HCT116 (cell line): ENCODE results near the gene MPPED1. TPM values are rescaled to one million over a fixed set of nuclear protein-coding genes. Genes with fewer than 3 reads are reported as not detected.

Source experiments
- ATAC-seq: fragments of 200-7000 bp; cut with Tn5 transposase; 2 replicates; pipeline ENCODE4 v1.9.1; 2020; ENCODE audit warnings: mild to moderate bottlenecking, moderate library complexity
- BruUV-seq: library from RNA; stranded (reverse); fragments of 400-500 nt; replicated peaks from 2 replicates; lab custom pipeline; 2021; lab: Mats Ljungman, UMichigan
- CTCF ChIA-PET: fragments of 300-600 bp; sonication (Branson Sonifier 250); formaldehyde crosslinking; loops from one replicate; lab custom pipeline; 2021; ENCODE audit warnings: antibody characterized with exemption; lab: Charles Lee
- POLR2A ChIA-PET: fragments of 300-600, 350-600 bp; sonication (Branson Sonifier 250); formaldehyde crosslinking; loops from one replicate; lab custom pipeline; 2021; ENCODE audit warnings: antibody characterized with exemption; lab: Charles Lee
- RAD21 ChIA-PET, 2 experiments: fragments of 300-600 bp; sonication (Branson Sonifier 250); formaldehyde crosslinking; loops; one replicate each; lab custom pipeline; 2023; ENCODE audit warnings: low total read pairs in 2 of 2; ENCODE audit not compliant: uncharacterized antibody in 2 of 2, unreplicated experiment in 2 of 2, low non-redundant PET in 1 of 2; lab: Charles Lee
- DNase-seq: peaks from one replicate; pipeline ENCODE4 v3.0.0-alpha.2; 2010; ENCODE audit warnings: low read depth, low spot score
- H2AFZ ChIP-seq: fragments of 200-600 bp; shearing (Covaris generic), sonication (generic); 2 replicates; pipeline ENCODE4 v1.6.1; 2017; ENCODE audit warnings: low read depth, mixed run types, mixed read lengths, antibody characterized with exemption, low read length; ENCODE audit not compliant: poor library complexity, severe bottlenecking
- H3K27ac ChIP-seq: 2 replicates; pipeline ENCODE4 v1.5.1; 2012; ENCODE audit warnings: low read depth, low read length
- H3K27me3 ChIP-seq: fragments of 200-600 bp; sonication (generic); 2 replicates; pipeline ENCODE4 v1.6.1; 2016; ENCODE audit warnings: mixed run types, low read length, mixed read lengths; ENCODE audit not compliant: insufficient read depth
- H3K36me3 ChIP-seq, 2 experiments: fragments of 200-500 bp in 1 of 2; fragments of 200-600 bp in 1 of 2; sonication (Bioruptor generic) in 1 of 2; sonication (generic) in 1 of 2; 2 replicates each; pipeline versions ENCODE4 v1.5.1 to v1.6.1; 2014 to 2016; ENCODE audit warnings: low read length in 2 of 2, inconsistent platforms in 1 of 2, mixed read lengths in 1 of 2, mixed run types in 1 of 2; ENCODE audit not compliant: insufficient read depth in 2 of 2, control insufficient read depth in 1 of 2
- H3K4me1 ChIP-seq, 2 experiments: fragments of 200-600 bp in 1 of 2; sonication (generic) in 1 of 2; 2 replicates each; pipeline versions ENCODE4 v1.5.1 to v1.6.1; 2012 to 2017; ENCODE audit warnings: low read length in 2 of 2, inconsistent platforms in 1 of 2, mild to moderate bottlenecking in 1 of 2, mixed read lengths in 1 of 2, mixed run types in 1 of 2, moderate library complexity in 1 of 2; ENCODE audit not compliant: insufficient read depth in 2 of 2, control insufficient read depth in 1 of 2
- H3K4me2 ChIP-seq: fragments of 200-600 bp; sonication (generic); 2 replicates; pipeline ENCODE4 v1.6.1; 2017; ENCODE audit warnings: mixed run types, low read length, mixed read lengths
- H3K4me3 ChIP-seq, 2 experiments: fragments of 200-600 bp in 1 of 2; sonication (generic) in 1 of 2; replicated peaks in 1 of 2; 2 replicates each; pipeline ENCODE4 v1.5.1; 2011 to 2016; ENCODE audit warnings: low read length in 2 of 2, control low read depth in 1 of 2, low read depth in 1 of 2, mild to moderate bottlenecking in 1 of 2, mixed read lengths in 1 of 2, mixed run types in 1 of 2
- H3K79me2 ChIP-seq: fragments of 200-600 bp; sonication (generic); 2 replicates; pipeline ENCODE4 v1.6.1; 2017; ENCODE audit warnings: mild to moderate bottlenecking, mixed run types, low read length, moderate library complexity, mixed read lengths; ENCODE audit not compliant: insufficient read depth
- H3K9ac ChIP-seq: fragments of 200-600 bp; sonication (generic); 2 replicates; pipeline ENCODE4 v1.6.1; 2016; ENCODE audit warnings: low read length, mixed read lengths
- H3K9me2 ChIP-seq: fragments of 200-600 bp; sonication (generic), shearing (Covaris generic); 2 replicates; pipeline ENCODE4 v1.6.1; 2017; ENCODE audit warnings: mixed run types, mild to moderate bottlenecking, moderate library complexity; ENCODE audit not compliant: insufficient read depth
- H3K9me3 ChIP-seq, 2 experiments: fragments of 200-500 bp in 1 of 2; fragments of 200-600 bp in 1 of 2; sonication (Bioruptor generic) in 1 of 2; sonication (generic) in 1 of 2; 2 replicates each; pipeline ENCODE4 v1.6.1; 2014 to 2017; ENCODE audit warnings: low read length in 2 of 2, mixed read lengths in 2 of 2, inconsistent platforms in 1 of 2, low read depth in 1 of 2, mild to moderate bottlenecking in 1 of 2, mixed run types in 1 of 2, moderate library complexity in 1 of 2; ENCODE audit not compliant: control insufficient read depth in 1 of 2, insufficient read depth in 1 of 2
- H4K20me1 ChIP-seq: fragments of 200-600 bp; sonication (generic), shearing (Covaris generic); 2 replicates; pipeline ENCODE4 v1.6.1; 2017; ENCODE audit warnings: mixed run types, mild to moderate bottlenecking, moderate library complexity; ENCODE audit not compliant: insufficient read depth
- CEBPB ChIP-seq: IDR thresholded peaks from 2 replicates; pipeline ENCODE4 v1.6.1; 2012; ENCODE audit warnings: low read depth
- EGR1 ChIP-seq: IDR thresholded peaks from 2 replicates; pipeline ENCODE4 v1.6.1; 2012; ENCODE audit warnings: low read depth
- ELF1 ChIP-seq: IDR thresholded peaks from 2 replicates; pipeline ENCODE4 v1.6.1; 2012; ENCODE audit warnings: low read depth, borderline replicate concordance
- EZH2 ChIP-seq: fragments of 200-600 bp; sonication (generic); IDR thresholded peaks from 2 replicates; pipeline ENCODE4 v1.6.1; 2017; ENCODE audit warnings: antibody characterized with exemption, mixed run types
- EZH2phosphoT487 ChIP-seq: fragments of 200-600 bp; IDR thresholded peaks from 2 replicates; pipeline ENCODE4 v1.6.1; 2018; ENCODE audit warnings: antibody characterized with exemption, borderline replicate concordance
- JUND ChIP-seq: IDR thresholded peaks from 2 replicates; pipeline ENCODE4 v1.6.1; 2012
- SIN3A ChIP-seq: IDR thresholded peaks from 2 replicates; pipeline ENCODE4 v1.6.1; 2012; ENCODE audit warnings: low read depth
- SP1 ChIP-seq: IDR thresholded peaks from 2 replicates; pipeline ENCODE4 v1.6.1; 2012; ENCODE audit warnings: low read depth
- ZNF274 ChIP-seq: fragments of 200-500 bp; sonication (Bioruptor generic); IDR thresholded peaks from 2 replicates; pipeline ENCODE4 v1.6.1; 2014; ENCODE audit warnings: mild to moderate bottlenecking, low read depth, low read length, inconsistent platforms
- intact Hi-C: fragments of 100-400 bp; cut with micrococcal nuclease; formaldehyde crosslinking; loops from 2 replicates; pipeline ENCODE4 v1.10.0; 2022
- total RNA-seq: library from RNA; stranded (reverse); gene quantifications from one replicate; pipeline ENCODE4 v1.2.1, GENCODE V29; 2021; ENCODE audit not compliant: unreplicated experiment
- TF ChIP-seq, protein P1 (sequence below): IDR thresholded peaks from 2 replicates; pipeline ENCODE4 v1.6.1; 2012
- TF ChIP-seq, protein P2 (sequence below): IDR thresholded peaks from 2 replicates; pipeline ENCODE4 v1.6.1; 2012
- TF ChIP-seq, protein P3 (sequence below): IDR thresholded peaks from 2 replicates; pipeline ENCODE4 v1.6.1; 2011; ENCODE audit warnings: mild to moderate bottlenecking, low read length, moderate library complexity; ENCODE audit not compliant: insufficient replicate concordance; ENCODE audit errors: extremely low read depth

The MPPED1 gene
- total RNA-seq, 1 experiment from 2014 or later = not detected

DNA sequence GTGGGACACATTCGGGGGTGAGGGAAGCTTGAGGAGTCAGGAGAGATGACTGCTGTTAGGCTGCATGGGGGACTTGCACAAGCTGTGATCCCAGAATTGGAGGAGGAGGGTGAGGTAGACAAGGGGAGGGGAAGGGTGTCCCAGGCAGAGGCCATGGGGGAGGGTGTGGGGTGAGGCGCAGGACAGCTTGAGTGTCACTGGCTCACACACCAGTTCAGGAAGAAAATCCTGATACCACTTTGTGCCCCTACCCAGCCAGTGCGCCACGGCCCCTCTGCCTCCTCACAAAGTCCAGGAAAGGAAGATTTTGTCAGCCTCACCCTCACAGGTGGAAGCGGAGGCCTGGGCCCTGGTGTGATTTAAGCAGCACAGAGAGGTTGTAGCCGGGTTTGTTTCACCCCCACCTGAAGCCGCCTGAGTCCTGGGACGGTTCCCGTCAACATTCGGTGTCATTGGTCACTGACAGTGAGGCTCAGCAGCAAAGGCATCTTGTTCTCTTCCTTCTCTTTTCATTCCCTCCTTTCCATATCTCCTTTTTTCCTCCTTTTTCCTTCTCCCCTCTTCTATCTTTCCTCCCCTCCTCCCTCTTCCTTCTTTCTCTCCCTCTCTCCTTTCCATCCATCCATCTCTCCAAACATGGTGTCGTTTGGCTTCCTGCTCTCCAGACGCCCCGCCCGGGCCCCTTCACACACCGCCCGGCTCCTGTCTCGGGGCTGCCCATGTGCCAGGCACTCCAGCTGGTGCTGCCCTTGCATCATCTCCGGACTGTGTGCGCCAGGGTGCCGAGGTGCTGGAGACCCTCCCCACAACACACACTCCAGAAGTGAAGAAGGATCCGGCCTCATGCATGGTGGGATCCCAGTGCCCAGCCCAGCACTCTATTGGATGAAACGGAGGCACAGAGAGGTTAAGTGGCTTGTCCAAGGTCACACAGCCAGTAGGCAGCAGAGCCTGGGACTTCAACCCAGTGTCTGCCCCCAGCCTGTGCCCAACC is 89.3 kb downstream of the MPPED1 start:
- Histone ChIP-seq H3K9me2 (no peaks in the 10 kb centered on the region), H3K27ac (no peak overlapping the region), H3K4me2 (no peak overlapping the region), H3K9ac (no peak overlapping the region), H3K79me2 (no peaks in the 10 kb centered on the region), H3K4me1 (no peaks in the 10 kb centered on the region), H3K4me3 (no peak overlapping the region), H3K27me3 (no peaks in the 10 kb centered on the region), H4K20me1 (no peaks in the 10 kb centered on the region), H3K9me3 (no peaks in the 10 kb centered on the region; a peak in 1 of 4 replicates), H2AFZ (no peak overlapping the region), H3K36me3 (no peaks in the 10 kb centered on the region)
- DNase-seq (no peak), ATAC-seq (no peak)
- CTCF ChIA-PET = no interaction called here
- no TSS peak for BruUV-seq
- no peak for TF ChIP-seq EZH2phosphoT487
- TF ChIP-seq SP1 = no peak
- TF ChIP-seq JUND = no peak
- TF ChIP-seq ELF1 = no peak
- intact Hi-C loops = no loop called here
- RAD21 ChIA-PET = no interaction called here
- POLR2A ChIA-PET = no interaction called here

DNA sequence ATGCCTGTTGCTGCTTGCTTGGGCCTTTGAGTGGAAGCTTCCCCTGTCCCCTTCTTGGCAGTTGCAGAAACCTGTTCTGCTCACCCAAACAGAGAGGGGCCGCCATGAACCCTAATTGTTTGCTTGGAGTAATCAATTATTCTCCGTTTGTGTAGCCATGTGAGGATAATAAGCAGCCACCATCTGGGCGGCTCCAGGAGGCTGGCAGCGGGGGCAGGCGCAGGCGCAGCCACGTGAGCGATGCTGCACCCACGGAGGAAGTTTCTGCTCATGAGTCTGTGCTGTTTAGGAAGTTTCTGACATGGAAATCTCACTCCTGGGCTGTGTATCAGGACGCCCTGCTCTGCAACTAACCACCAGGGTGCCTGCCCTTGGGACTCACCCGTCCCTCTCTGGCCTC is 90.1 kb downstream of the MPPED1 start:
- Histone ChIP-seq H4K20me1 (no peaks in the 10 kb centered on the region), H3K9me3 (no peaks in the 10 kb centered on the region; a peak in 1 of 4 replicates), H3K4me1 (no peaks in the 10 kb centered on the region), H3K79me2 (no peaks in the 10 kb centered on the region), H2AFZ (no peak overlapping the region), H3K27ac (no peak overlapping the region), H3K36me3 (no peaks in the 10 kb centered on the region)
- RAD21 ChIA-PET = no interaction called here
- DNase-seq (no peak), ATAC-seq (no peak)
- POLR2A ChIA-PET = no interaction called here
- BruUV-seq = no TSS peak
- CTCF ChIA-PET = no interaction called here
- TF ChIP-seq CEBPB (no peak), SP1 (no peak), ELF1 (no peak), ZNF274 (no peak), EGR1 (no peak), EZH2 (no peak), SIN3A (no peak)
- TF ChIP-seq, protein P1, sequence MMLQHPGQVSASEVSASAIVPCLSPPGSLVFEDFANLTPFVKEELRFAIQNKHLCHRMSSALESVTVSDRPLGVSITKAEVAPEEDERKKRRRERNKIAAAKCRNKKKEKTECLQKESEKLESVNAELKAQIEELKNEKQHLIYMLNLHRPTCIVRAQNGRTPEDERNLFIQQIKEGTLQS = no peak
- TF ChIP-seq, protein P2, sequence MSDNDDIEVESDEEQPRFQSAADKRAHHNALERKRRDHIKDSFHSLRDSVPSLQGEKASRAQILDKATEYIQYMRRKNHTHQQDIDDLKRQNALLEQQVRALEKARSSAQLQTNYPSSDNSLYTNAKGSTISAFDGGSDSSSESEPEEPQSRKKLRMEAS = no peak
- TF ChIP-seq, protein P3, sequence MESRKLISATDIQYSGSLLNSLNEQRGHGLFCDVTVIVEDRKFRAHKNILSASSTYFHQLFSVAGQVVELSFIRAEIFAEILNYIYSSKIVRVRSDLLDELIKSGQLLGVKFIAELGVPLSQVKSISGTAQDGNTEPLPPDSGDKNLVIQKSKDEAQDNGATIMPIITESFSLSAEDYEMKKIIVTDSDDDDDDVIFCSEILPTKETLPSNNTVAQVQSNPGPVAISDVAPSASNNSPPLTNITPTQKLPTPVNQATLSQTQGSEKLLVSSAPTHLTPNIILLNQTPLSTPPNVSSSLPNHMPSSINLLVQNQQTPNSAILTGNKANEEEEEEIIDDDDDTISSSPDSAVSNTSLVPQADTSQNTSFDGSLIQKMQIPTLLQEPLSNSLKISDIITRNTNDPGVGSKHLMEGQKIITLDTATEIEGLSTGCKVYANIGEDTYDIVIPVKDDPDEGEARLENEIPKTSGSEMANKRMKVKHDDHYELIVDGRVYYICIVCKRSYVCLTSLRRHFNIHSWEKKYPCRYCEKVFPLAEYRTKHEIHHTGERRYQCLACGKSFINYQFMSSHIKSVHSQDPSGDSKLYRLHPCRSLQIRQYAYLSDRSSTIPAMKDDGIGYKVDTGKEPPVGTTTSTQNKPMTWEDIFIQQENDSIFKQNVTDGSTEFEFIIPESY = no peak
- TF ChIP-seq, all 23 proteins: peak for 0
- intact Hi-C loops = no loop called here
- Histone ChIP-seq H3K9ac (no peak overlapping the region), H3K27me3 (no peaks in the 10 kb centered on the region), H3K4me2 (no peak overlapping the region), H3K4me3 (no peak overlapping the region), H3K9me2 (no peaks in the 10 kb centered on the region)
